Mucosa of rectum (tissue), 2 donors: Measurements from ENCODE around the gene AR.

Experiments
- H3K27ac ChIP-seq, 2 donors: one replicate each; pipeline ENCODE4 v1.7.0; 2013; ENCODE audit warnings: inconsistent platforms in 2 of 2, low read depth in 2 of 2, low read length in 2 of 2
- H3K27me3 ChIP-seq, 2 donors: one replicate each; pipeline ENCODE4 v1.7.0; 2013; ENCODE audit warnings: low read length in 2 of 2; ENCODE audit not compliant: control insufficient read depth in 2 of 2, insufficient read depth in 2 of 2
- H3K36me3 ChIP-seq, 2 donors: one replicate each; pipeline ENCODE4 v1.7.0; 2013; ENCODE audit warnings: low read length in 2 of 2; ENCODE audit not compliant: control insufficient read depth in 2 of 2, insufficient read depth in 2 of 2
- H3K4me1 ChIP-seq, 2 donors: one replicate each; pipeline ENCODE4 v1.7.0; 2013; ENCODE audit warnings: low read length in 2 of 2, mild to moderate bottlenecking in 1 of 2; ENCODE audit not compliant: control insufficient read depth in 2 of 2, insufficient read depth in 2 of 2
- H3K4me3 ChIP-seq, 2 donors: one replicate each; pipeline ENCODE4 v1.7.0; 2013; ENCODE audit warnings: low read length in 2 of 2
- H3K9ac ChIP-seq, 2 donors: one replicate each; pipeline ENCODE4 v1.7.0; 2013; ENCODE audit warnings: low read length in 2 of 2, low read depth in 1 of 2, mild to moderate bottlenecking in 1 of 2
- H3K9me3 ChIP-seq, 2 donors: one replicate each; pipeline ENCODE4 v1.7.0; 2013; ENCODE audit warnings: low read length in 2 of 2; ENCODE audit not compliant: control insufficient read depth in 2 of 2
- donor health status: healthy.
- donor health status: Normal muscosa, but diverticular disease.

Gene AR

GRCh38 chrX:67543818-67544217, at the start of gene AR:
AR (plus strand) TSS chrX:67544021; CDS start chrX:67545147, 1,126 bp downstream.
- Histone ChIP-seq H3K9ac (no peak within 1 kb of the TSS), H3K4me1 (no peaks in the 10 kb centered on the region), H3K27ac (no peak within 1 kb of the TSS), H3K4me3 (peak within 1 kb of the TSS; percentile 21 to 44), H3K27me3 (peaks cover 0 to 12% of the 10 kb centered on the region in 2 donors), H3K36me3 (no peaks in the 10 kb centered on the region), H3K9me3 (no peaks in the 10 kb centered on the region)

- Histone ChIP-seq H3K4me1 (no peaks in the 10 kb centered on the region), H3K9ac (no peak overlapping the region), H3K4me3 (no peak overlapping the region), H3K36me3 (no peaks in the 10 kb centered on the region), H3K9me3 (no peaks in the 10 kb centered on the region), H3K27ac (no peak overlapping the region), H3K27me3 (no peaks in the 10 kb centered on the region)
Observed at GRCh38 chrX:67500617-67501016, 43.2 kb upstream of the AR start.

- no peak overlapping the region for H3K9ac ChIP-seq
- no peaks in the 10 kb centered on the region for H3K9me3 ChIP-seq
- H3K4me1 ChIP-seq = no peaks in the 10 kb centered on the region
- no peak overlapping the region for H3K27ac ChIP-seq
- no peak overlapping the region for H3K4me3 ChIP-seq
- no peaks in the 10 kb centered on the region for H3K36me3 ChIP-seq
- no peaks in the 10 kb centered on the region for H3K27me3 ChIP-seq
Observed at GRCh38 chrX:67503004-67503403, 40.8 kb upstream of the AR start.

- H3K27me3 ChIP-seq = no peaks in the 10 kb centered on the region
- H3K9me3 ChIP-seq = no peaks in the 10 kb centered on the region
- H3K9ac ChIP-seq = no peak overlapping the region
- no peaks in the 10 kb centered on the region for H3K4me1 ChIP-seq
- H3K36me3 ChIP-seq = no peaks in the 10 kb centered on the region
- no peak overlapping the region for H3K4me3 ChIP-seq
- H3K27ac ChIP-seq = no peak overlapping the region
Observed at GRCh38 chrX:67503453-67503852, 40.4 kb upstream of the AR start.

- Histone ChIP-seq H3K4me1 (no peaks in the 10 kb centered on the region), H3K27ac (no peak overlapping the region), H3K9ac (no peak overlapping the region), H3K9me3 (no peaks in the 10 kb centered on the region), H3K4me3 (no peak overlapping the region), H3K27me3 (no peaks in the 10 kb centered on the region), H3K36me3 (no peaks in the 10 kb centered on the region)
Observed at GRCh38 chrX:67520671-67521070, 23.1 kb upstream of the AR start.

- Histone ChIP-seq H3K27ac (no peak overlapping the region), H3K27me3 (no peaks in the 10 kb centered on the region), H3K9ac (no peak overlapping the region), H3K9me3 (no peaks in the 10 kb centered on the region), H3K36me3 (no peaks in the 10 kb centered on the region), H3K4me3 (no peak overlapping the region), H3K4me1 (no peaks in the 10 kb centered on the region)
Observed at GRCh38 chrX:67523002-67523681, 20.7 kb upstream of the AR start.

- H3K4me1 ChIP-seq = no peaks in the 10 kb centered on the region
- no peaks in the 10 kb centered on the region for H3K27me3 ChIP-seq
- no peak overlapping the region for H3K27ac ChIP-seq
- no peaks in the 10 kb centered on the region for H3K9me3 ChIP-seq
- H3K36me3 ChIP-seq = no peaks in the 10 kb centered on the region
- no peak overlapping the region for H3K9ac ChIP-seq
- H3K4me3 ChIP-seq = no peak overlapping the region
Observed at GRCh38 chrX:67523932-67524331, 19.9 kb upstream of the AR start.

GRCh38 chrX:67524428-67524827, 19.4 kb upstream of the AR start:
- Histone ChIP-seq H3K4me3 (no peak overlapping the region), H3K27me3 (no peaks in the 10 kb centered on the region), H3K9ac (no peak overlapping the region), H3K36me3 (no peaks in the 10 kb centered on the region), H3K27ac (no peak overlapping the region), H3K4me1 (no peaks in the 10 kb centered on the region), H3K9me3 (no peaks in the 10 kb centered on the region)

- Histone ChIP-seq H3K9ac (no peak overlapping the region), H3K4me3 (no peak overlapping the region), H3K4me1 (no peaks in the 10 kb centered on the region), H3K27me3 (no peaks in the 10 kb centered on the region), H3K36me3 (no peaks in the 10 kb centered on the region), H3K9me3 (no peaks in the 10 kb centered on the region), H3K27ac (no peak overlapping the region)
Observed at GRCh38 chrX:67524950-67525691, 18.7 kb upstream of the AR start.

- no peaks in the 10 kb centered on the region for H3K27me3 ChIP-seq
- H3K4me3 ChIP-seq = no peak overlapping the region
- no peaks in the 10 kb centered on the region for H3K36me3 ChIP-seq
- no peak overlapping the region for H3K9ac ChIP-seq
- no peaks in the 10 kb centered on the region for H3K4me1 ChIP-seq
- H3K9me3 ChIP-seq = no peaks in the 10 kb centered on the region
- H3K27ac ChIP-seq = no peak overlapping the region
Observed at GRCh38 chrX:67536564-67536963, 7.3 kb upstream of the AR start.
